Measurements from ENCODE around the gene PAOX.

DNA sequence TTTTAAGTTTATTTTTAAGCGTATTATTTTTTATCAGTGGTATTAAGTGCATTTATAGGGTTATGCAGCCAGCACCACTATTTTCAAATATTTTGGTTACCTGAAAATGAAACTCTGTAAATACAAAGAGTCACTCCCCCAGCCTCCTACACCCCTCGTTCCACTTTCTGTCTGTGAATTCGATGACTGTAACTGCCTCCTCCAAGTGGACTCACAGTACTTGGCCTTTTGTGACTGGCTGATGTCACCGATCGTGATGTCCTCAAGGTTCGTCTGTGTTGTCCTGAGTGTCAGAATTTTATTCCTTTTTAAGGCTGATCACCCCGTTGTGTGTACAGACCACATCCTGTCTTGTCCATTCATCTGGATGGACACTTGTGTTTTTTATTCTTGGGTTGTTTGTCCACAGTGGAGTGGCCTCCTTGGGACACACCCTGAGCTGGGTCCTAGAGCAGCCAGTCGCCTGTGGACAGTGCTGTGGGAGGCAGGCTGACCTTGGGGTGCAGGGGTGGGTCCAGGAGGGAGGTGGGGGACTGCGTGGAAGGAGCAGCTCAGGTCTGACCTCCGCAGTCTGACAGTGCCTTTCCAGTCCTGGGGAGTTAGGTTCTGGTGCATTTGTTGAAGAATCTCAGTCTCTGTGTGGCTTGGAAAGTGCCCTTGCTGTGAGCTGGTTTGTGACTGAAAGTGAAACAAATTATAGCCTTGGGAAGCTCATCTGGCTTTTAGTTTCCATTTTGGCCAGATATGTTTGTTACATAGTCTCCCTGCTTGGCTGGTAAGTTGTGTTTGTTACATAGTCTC, 21.8 kb downstream of the PAOX start:
- TF ChIP-seq, protein P1, sequence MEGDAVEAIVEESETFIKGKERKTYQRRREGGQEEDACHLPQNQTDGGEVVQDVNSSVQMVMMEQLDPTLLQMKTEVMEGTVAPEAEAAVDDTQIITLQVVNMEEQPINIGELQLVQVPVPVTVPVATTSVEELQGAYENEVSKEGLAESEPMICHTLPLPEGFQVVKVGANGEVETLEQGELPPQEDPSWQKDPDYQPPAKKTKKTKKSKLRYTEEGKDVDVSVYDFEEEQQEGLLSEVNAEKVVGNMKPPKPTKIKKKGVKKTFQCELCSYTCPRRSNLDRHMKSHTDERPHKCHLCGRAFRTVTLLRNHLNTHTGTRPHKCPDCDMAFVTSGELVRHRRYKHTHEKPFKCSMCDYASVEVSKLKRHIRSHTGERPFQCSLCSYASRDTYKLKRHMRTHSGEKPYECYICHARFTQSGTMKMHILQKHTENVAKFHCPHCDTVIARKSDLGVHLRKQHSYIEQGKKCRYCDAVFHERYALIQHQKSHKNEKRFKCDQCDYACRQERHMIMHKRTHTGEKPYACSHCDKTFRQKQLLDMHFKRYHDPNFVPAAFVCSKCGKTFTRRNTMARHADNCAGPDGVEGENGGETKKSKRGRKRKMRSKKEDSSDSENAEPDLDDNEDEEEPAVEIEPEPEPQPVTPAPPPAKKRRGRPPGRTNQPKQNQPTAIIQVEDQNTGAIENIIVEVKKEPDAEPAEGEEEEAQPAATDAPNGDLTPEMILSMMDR (IDR thresholded peaks at IDR 0.05): no peak
- no peak for TF ChIP-seq MYC (IDR thresholded peaks at IDR 0.05; ENCODE audit: borderline replicate concordance, low read length)

All from A549 (cell line).